ENCODE results near the gene BAX. TPM values are rescaled to one million over a fixed set of nuclear protein-coding genes. Genes with fewer than 3 reads are reported as not detected.

Gene BAX
- total and polyA plus RNA-seq, 2 of the 13 experiments (the other 11 are each of a cell fraction or from before 2014, with no cell fraction given): 139 to 176 TPM

DNA sequence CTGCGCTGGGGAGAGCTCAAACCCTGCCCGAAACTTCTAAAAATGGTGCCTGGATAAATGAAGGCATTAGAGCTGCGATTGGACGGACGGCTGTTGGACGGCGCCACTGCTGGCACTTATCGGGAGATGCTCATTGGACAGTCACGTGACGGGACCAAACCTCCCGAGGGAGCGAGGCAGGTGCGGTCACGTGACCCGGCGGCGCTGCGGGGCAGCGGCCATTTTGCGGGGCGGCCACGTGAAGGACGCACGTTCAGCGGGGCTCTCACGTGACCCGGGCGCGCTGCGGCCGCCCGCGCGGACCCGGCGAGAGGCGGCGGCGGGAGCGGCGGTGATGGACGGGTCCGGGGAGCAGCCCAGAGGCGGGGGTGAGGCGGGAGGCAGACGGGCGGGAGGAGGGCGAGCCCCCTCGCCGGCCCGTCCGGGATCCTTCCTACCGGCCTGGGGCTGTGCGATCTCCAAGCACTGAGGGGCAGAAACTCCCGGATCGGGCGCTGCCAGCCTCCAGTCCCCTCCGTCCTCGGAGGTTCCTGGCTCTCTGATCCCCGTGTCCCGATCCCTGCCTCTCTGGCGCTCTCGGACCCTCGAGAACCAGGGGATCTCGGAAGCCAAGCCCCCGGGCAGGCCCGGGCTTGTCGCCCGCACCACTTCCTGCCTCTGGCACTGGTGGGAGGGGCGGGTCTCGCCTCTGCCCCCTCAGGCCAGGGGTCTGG lies at the start of gene BAX (continued):
- TF ChIP-seq, protein P1, sequence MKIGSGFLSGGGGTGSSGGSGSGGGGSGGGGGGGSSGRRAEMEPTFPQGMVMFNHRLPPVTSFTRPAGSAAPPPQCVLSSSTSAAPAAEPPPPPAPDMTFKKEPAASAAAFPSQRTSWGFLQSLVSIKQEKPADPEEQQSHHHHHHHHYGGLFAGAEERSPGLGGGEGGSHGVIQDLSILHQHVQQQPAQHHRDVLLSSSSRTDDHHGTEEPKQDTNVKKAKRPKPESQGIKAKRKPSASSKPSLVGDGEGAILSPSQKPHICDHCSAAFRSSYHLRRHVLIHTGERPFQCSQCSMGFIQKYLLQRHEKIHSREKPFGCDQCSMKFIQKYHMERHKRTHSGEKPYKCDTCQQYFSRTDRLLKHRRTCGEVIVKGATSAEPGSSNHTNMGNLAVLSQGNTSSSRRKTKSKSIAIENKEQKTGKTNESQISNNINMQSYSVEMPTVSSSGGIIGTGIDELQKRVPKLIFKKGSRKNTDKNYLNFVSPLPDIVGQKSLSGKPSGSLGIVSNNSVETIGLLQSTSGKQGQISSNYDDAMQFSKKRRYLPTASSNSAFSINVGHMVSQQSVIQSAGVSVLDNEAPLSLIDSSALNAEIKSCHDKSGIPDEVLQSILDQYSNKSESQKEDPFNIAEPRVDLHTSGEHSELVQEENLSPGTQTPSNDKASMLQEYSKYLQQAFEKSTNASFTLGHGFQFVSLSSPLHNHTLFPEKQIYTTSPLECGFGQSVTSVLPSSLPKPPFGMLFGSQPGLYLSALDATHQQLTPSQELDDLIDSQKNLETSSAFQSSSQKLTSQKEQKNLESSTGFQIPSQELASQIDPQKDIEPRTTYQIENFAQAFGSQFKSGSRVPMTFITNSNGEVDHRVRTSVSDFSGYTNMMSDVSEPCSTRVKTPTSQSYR (CRISPR knock-in tag; IDR thresholded peaks at IDR 0.05; ENCODE audit: borderline replicate concordance): 0 out of 2 replicates have a peak, but pooled peaks have one; percentile 18
- TF ChIP-seq ZFP41 (CRISPR knock-in tag; IDR thresholded peaks at IDR 0.05; ENCODE audit: borderline replicate concordance) (peak; percentile 70; the same call in 1 of the 2 replicates), ZNF207 (IDR thresholded peaks at IDR 0.05; ENCODE audit: borderline replicate concordance) (peak; percentile 94; the same call in 1 of the 2 replicates), ZBTB44 (CRISPR knock-in tag; IDR thresholded peaks at IDR 0.05) (no peak), NFRKB (IDR thresholded peaks at IDR 0.05) (no peak), ZNF335 (CRISPR knock-in tag; IDR thresholded peaks at IDR 0.05) (0 out of 2 replicates have a peak, but pooled peaks have one; percentile 19), SRSF9 (IDR thresholded peaks at IDR 0.05; ENCODE audit: borderline replicate concordance, insufficient read depth, low read depth, low read length, poor library complexity, severe bottlenecking) (no peak), NR2C2 (CRISPR knock-in tag; IDR thresholded peaks at IDR 0.05; ENCODE audit: borderline replicate concordance) (peak; percentile 77), NFYC (CRISPR knock-in tag; IDR thresholded peaks at IDR 0.05) (peak; percentile 59), ZNF768 (CRISPR knock-in tag; IDR thresholded peaks at IDR 0.05) (peak; percentile 39; the same call in 1 of the 2 replicates), ZBTB1 (CRISPR knock-in tag; IDR thresholded peaks at IDR 0.05; ENCODE audit: borderline replicate concordance) (no peak), TP53 (CRISPR knock-in tag; conservative IDR thresholded peaks at IDR 0.05) (peak; percentile 99), RBFOX2 (IDR thresholded peaks at IDR 0.05; ENCODE audit: low read depth, low read length) (peak; percentile 99), TCF12 (IDR thresholded peaks at IDR 0.05) (no peak), TCF12 (CRISPR knock-in tag; IDR thresholded peaks at IDR 0.05) (peak; percentile 84), HOXA3 (CRISPR knock-in tag; IDR thresholded peaks at IDR 0.05) (peak; percentile 99), TBX2 (CRISPR knock-in tag; IDR thresholded peaks at IDR 0.05; ENCODE audit: borderline replicate concordance) (peak; percentile 76), TBL1XR1 (IDR thresholded peaks at IDR 0.05; ENCODE audit: borderline replicate concordance, low read length, partially characterized antibody) (peak; percentile 87), ZNF614 (CRISPR knock-in tag; IDR thresholded peaks at IDR 0.05; ENCODE audit: borderline replicate concordance) (no peak), SOX5 (CRISPR knock-in tag; IDR thresholded peaks at IDR 0.05; ENCODE audit: borderline replicate concordance) (peak; percentile 46; the same call in 1 of the 2 replicates), SP2 (CRISPR knock-in tag; IDR thresholded peaks at IDR 0.05) (peak; percentile 60), ZNF264 (CRISPR knock-in tag; IDR thresholded peaks at IDR 0.05) (no peak), ZNF234 (CRISPR knock-in tag; conservative IDR thresholded peaks at IDR 0.05) (0 out of 2 replicates have a peak, but pooled peaks have one; percentile 55)
